ENCODE data around the gene ZFYVE27. TPM values are rescaled to one million over a fixed set of nuclear protein-coding genes. Genes with fewer than 3 reads are reported as not detected.

Gene ZFYVE27
- total RNA-seq, 1 donor from 2014 or later, result 27.0 TPM

DNA sequence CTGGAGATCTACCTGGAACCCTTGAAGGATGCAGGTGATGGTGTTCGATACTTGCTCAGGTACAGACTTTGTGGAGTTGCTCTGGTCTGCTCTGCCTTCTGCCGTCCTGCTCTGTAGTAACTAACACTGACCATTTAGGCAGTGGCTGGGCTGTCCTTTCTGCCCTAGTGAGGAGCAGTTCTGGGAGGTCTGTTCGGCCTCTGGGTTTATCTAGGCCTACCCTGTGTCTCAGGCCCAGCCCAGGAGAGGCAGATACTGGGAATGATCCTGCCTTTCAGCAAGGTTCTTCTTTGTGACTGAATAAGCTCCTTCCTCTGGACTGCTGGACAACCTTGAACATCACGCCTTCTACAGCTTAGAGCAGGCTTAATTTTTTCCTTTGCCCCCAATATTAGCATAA lies 1.7 kb downstream of the ZFYVE27 start:
- no peak for DNase-seq (ENCODE audit: extremely low spot score, unreplicated experiment)
- H3K4me3 Mint-ChIP-seq (ENCODE audit: unreplicated experiment), result peak overlapping the region; percentile 96
- TF ChIP-seq, protein P1, sequence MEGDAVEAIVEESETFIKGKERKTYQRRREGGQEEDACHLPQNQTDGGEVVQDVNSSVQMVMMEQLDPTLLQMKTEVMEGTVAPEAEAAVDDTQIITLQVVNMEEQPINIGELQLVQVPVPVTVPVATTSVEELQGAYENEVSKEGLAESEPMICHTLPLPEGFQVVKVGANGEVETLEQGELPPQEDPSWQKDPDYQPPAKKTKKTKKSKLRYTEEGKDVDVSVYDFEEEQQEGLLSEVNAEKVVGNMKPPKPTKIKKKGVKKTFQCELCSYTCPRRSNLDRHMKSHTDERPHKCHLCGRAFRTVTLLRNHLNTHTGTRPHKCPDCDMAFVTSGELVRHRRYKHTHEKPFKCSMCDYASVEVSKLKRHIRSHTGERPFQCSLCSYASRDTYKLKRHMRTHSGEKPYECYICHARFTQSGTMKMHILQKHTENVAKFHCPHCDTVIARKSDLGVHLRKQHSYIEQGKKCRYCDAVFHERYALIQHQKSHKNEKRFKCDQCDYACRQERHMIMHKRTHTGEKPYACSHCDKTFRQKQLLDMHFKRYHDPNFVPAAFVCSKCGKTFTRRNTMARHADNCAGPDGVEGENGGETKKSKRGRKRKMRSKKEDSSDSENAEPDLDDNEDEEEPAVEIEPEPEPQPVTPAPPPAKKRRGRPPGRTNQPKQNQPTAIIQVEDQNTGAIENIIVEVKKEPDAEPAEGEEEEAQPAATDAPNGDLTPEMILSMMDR (IDR thresholded peaks at IDR 0.05), result no peak
- no peaks in the 10 kb centered on the region for H3K9me3 Mint-ChIP-seq (ENCODE audit: unreplicated experiment)
- H3K36me3 Mint-ChIP-seq (ENCODE audit: unreplicated experiment), result peaks cover 18% of the 10 kb centered on the region
- no peak overlapping the region for H3K27ac Mint-ChIP-seq (ENCODE audit: unreplicated experiment)
- H3K27me3 Mint-ChIP-seq (ENCODE audit: unreplicated experiment), result no peaks in the 10 kb centered on the region
- H3K4me1 Mint-ChIP-seq (ENCODE audit: unreplicated experiment), result peaks cover 29% of the 10 kb centered on the region

DNA sequence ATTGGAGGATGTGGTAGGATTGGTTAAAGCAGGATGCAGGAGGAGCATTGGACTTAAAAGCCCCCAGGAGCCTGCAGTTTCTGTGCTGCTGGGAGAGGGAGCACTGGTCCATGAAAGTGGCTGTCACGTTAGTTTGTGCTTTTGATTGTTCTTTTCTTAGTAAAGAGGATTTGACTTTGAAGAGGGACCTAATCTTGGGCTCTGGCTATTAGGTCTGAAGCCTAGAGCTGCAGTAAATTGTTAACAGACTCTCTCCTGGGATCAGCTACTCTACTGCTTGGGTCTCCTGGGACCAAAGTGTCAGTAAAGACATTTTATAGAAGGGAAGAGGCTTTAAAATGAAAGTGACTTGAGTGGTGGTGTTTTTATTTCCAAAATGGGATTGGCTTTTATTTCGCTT lies 3.7 kb downstream of the ZFYVE27 start:
- no peak overlapping the region for H3K27ac Mint-ChIP-seq (ENCODE audit: unreplicated experiment)
- TF ChIP-seq, protein P1 (IDR thresholded peaks at IDR 0.05), result no peak
- peaks cover 29% of the 10 kb centered on the region for H3K4me1 Mint-ChIP-seq (ENCODE audit: unreplicated experiment)
- no peaks in the 10 kb centered on the region for H3K27me3 Mint-ChIP-seq (ENCODE audit: unreplicated experiment)
- no peak overlapping the region for H3K4me3 Mint-ChIP-seq (ENCODE audit: unreplicated experiment)
- no peak for DNase-seq (ENCODE audit: extremely low spot score, unreplicated experiment)
- peaks cover 30% of the 10 kb centered on the region for H3K36me3 Mint-ChIP-seq (ENCODE audit: unreplicated experiment)
- H3K9me3 Mint-ChIP-seq (ENCODE audit: unreplicated experiment), result no peaks in the 10 kb centered on the region

DNA sequence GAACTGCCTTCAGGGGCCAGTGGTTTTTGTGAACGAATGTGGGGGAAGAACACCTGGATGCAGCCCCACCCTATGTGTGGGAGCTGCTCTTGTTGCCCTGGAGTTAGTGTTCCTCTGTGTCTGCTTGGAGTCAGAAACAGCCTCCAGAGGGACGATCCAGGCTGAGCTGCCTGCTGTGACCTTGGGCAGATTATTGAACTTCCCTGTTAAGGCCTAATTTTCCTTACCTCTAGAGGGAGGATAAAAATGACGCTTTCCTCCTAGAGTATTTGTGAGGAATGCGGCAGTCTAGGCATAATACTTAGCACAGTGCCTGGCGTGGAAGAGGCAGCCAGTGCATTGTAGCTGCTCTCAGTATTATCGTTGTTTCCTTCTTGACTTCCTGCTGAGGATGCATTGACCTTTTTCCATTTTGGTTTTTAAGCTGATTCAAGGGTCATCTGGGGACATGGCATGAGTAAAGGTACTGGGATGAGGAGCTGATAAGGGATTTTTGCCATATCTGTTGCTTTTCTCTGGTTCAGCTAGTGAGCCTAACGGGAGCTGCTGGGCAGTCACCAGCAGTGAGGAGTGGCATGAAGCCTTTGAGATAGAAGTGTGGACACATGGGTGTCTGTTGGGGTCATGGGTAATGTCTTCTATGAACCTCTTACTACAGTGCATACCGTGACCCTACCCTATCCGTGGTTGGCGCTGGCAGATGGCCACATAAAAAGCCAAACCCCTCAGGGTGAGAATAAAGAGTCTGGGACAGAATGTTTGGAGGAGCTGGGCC lies 6.4 kb downstream of the ZFYVE27 start:
- H3K27me3 Mint-ChIP-seq (ENCODE audit: unreplicated experiment), result no peaks in the 10 kb centered on the region
- H3K4me1 Mint-ChIP-seq (ENCODE audit: unreplicated experiment), result peaks cover 15% of the 10 kb centered on the region
- TF ChIP-seq, protein P1 (IDR thresholded peaks at IDR 0.05), result no peak
- peaks cover 45% of the 10 kb centered on the region for H3K36me3 Mint-ChIP-seq (ENCODE audit: unreplicated experiment)
- no peak for DNase-seq (ENCODE audit: extremely low spot score, unreplicated experiment)
- H3K9me3 Mint-ChIP-seq (ENCODE audit: unreplicated experiment), result no peaks in the 10 kb centered on the region
- no peak overlapping the region for H3K27ac Mint-ChIP-seq (ENCODE audit: unreplicated experiment)
- H3K4me3 Mint-ChIP-seq (ENCODE audit: unreplicated experiment), result no peak overlapping the region

DNA sequence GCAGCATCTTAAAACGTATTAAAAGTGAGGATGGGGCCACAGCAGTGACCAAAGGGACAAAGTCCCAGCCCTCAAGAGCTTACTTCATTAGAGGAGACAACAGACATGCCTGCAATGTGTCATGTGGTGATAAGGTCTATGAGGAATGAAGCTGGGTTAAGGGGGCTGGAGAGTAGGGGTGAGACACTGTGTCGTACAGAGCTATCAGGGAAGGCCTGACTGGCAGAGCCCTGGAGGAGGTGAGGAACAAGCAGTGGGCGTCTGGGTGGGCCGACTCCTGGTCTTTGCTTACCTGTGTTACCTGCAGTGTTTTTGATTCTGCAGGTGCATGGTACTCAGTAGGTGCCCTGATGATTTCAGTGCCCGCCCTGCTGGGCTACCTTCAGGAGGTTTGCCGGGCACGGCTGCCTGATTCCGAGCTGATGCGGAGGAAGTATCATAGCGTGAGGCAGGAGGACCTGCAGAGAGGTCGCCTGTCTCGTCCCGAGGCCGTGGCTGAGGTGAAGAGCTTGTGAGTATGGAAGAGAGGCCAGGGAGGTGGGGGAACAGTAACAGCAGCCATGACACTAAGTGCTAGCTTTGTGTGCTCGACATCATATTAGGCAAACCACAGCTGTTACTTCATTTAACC lies 7.6 kb downstream of the ZFYVE27 start:
- Mint-ChIP-seq H3K36me3 (ENCODE audit: unreplicated experiment) (peaks cover 46% of the 10 kb centered on the region), H3K27me3 (ENCODE audit: unreplicated experiment) (no peaks in the 10 kb centered on the region), H3K9me3 (ENCODE audit: unreplicated experiment) (no peaks in the 10 kb centered on the region), H3K4me3 (ENCODE audit: unreplicated experiment) (no peak overlapping the region), H3K27ac (ENCODE audit: unreplicated experiment) (no peak overlapping the region), H3K4me1 (ENCODE audit: unreplicated experiment) (peaks cover 11% of the 10 kb centered on the region)
- DNase-seq (ENCODE audit: extremely low spot score, unreplicated experiment), result no peak
- TF ChIP-seq, protein P1 (IDR thresholded peaks at IDR 0.05), result no peak

DNA sequence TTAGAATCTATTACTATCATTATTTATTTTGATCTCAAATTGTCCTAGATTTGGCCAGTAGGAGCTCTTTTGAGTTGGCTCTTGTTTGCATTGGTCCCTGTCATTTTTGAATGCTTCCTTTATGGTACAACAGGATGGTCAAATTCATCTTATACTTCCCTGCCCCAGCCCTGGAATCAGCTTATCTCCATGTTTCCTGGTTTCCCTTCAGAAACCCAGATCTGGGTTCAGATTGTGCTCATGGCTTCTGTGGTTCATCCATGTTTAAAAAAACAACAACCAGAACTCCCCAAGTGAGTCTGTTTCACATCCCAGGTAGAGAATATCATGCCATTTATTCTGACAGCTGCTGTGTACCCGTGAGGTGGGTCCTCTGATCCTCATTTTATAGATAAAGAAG lies 10.6 kb downstream of the ZFYVE27 start:
- no peak for DNase-seq (ENCODE audit: extremely low spot score, unreplicated experiment)
- Mint-ChIP-seq H3K4me3 (ENCODE audit: unreplicated experiment) (no peak overlapping the region), H3K27ac (ENCODE audit: unreplicated experiment) (no peak overlapping the region), H3K36me3 (ENCODE audit: unreplicated experiment) (peaks cover 52% of the 10 kb centered on the region), H3K4me1 (ENCODE audit: unreplicated experiment) (no peaks in the 10 kb centered on the region), H3K27me3 (ENCODE audit: unreplicated experiment) (no peaks in the 10 kb centered on the region), H3K9me3 (ENCODE audit: unreplicated experiment) (no peaks in the 10 kb centered on the region)
- TF ChIP-seq, protein P1 (IDR thresholded peaks at IDR 0.05), result no peak

Measured in osteocyte (in vitro differentiated cells).